IMR-90 (cell line): ENCODE results near the gene DOCK2. TPM values are rescaled to one million over a fixed set of nuclear protein-coding genes. Genes with fewer than 3 reads are reported as not detected.

Experiments used
- ATAC-seq: fragments of 200-7000 bp; cut with Tn5 transposase; 2 replicates; pipeline ENCODE4 v1.9.1; 2020; ENCODE audit warnings: low read depth, mild to moderate bottlenecking, moderate library complexity
- BruUV-seq: library from RNA; stranded (reverse); fragments of 400-500 nt; replicated peaks from 2 replicates; lab custom pipeline; 2021; lab: Mats Ljungman, UMichigan
- CTCF ChIA-PET: fragments of 300-600 bp; formaldehyde crosslinking; extraction: SDS; loops from one replicate; lab custom pipeline; 2021; ENCODE audit warnings: antibody characterized with exemption; lab: Yijun Ruan, JAX
- POLR2A ChIA-PET: fragments of 300-600 bp; sonication (Branson Sonifier 250); formaldehyde crosslinking; loops from one replicate; lab custom pipeline; 2022; ENCODE audit warnings: antibody characterized with exemption; ENCODE audit not compliant: unreplicated experiment; lab: Charles Lee
- DNase-seq: peaks from one replicate; pipeline ENCODE4 v3.0.0; 2013
- H2AFZ ChIP-seq: replicated peaks from 2 replicates; pipeline ENCODE3; 2013; ENCODE audit warnings: low read length, mild to moderate bottlenecking; ENCODE audit not compliant: poor library complexity
- H2AK5ac ChIP-seq: 2 replicates; pipeline ENCODE4 v1.6.1; 2013; ENCODE audit warnings: low read depth, low read length, inconsistent platforms
- H2AK9ac ChIP-seq: replicated peaks from 2 replicates; pipeline ENCODE3; 2013; ENCODE audit warnings: mild to moderate bottlenecking, low read depth, low read length, moderate library complexity; ENCODE audit not compliant: poor library complexity
- H2BK120ac ChIP-seq: 2 replicates; pipeline ENCODE4 v1.6.1; 2013; ENCODE audit warnings: low read depth, low read length, inconsistent platforms
- H2BK15ac ChIP-seq: 3 replicates; pipeline ENCODE4 v1.6.1; 2013; ENCODE audit warnings: low read depth, low read length, inconsistent platforms
- H2BK20ac ChIP-seq: 2 replicates; pipeline ENCODE4 v1.6.1; 2013; ENCODE audit warnings: low read depth, mild to moderate bottlenecking, inconsistent platforms, low read length, moderate library complexity
- H2BK5ac ChIP-seq: 2 replicates; pipeline ENCODE4 v1.6.1; 2013; ENCODE audit warnings: mild to moderate bottlenecking, low read depth, low read length, inconsistent platforms; ENCODE audit not compliant: poor library complexity, severe bottlenecking
- H3K14ac ChIP-seq: replicated peaks from 2 replicates; pipeline ENCODE4 v1.6.1; 2013; ENCODE audit warnings: low read depth, low read length, inconsistent platforms
- H3K18ac ChIP-seq: 2 replicates; pipeline ENCODE4 v1.6.1; 2013; ENCODE audit warnings: low read depth, low read length, control low read depth
- H3K23ac ChIP-seq: 2 replicates; pipeline ENCODE4 v1.6.1; 2013; ENCODE audit warnings: low read depth, low read length, inconsistent platforms
- H3K27ac ChIP-seq: 2 replicates; pipeline ENCODE4 v1.5.1; 2013; ENCODE audit warnings: mild to moderate bottlenecking, control low read depth, low read length; ENCODE audit not compliant: insufficient read depth
- H3K27me3 ChIP-seq: 2 replicates; pipeline ENCODE4 v1.6.1; 2013; ENCODE audit warnings: low read length; ENCODE audit not compliant: control insufficient read depth, insufficient read depth
- H3K36me3 ChIP-seq: 2 replicates; pipeline ENCODE4 v1.6.1; 2013; ENCODE audit warnings: low read length, mixed read lengths; ENCODE audit not compliant: control insufficient read depth, insufficient read depth
- H3K4ac ChIP-seq: 2 replicates; pipeline ENCODE4 v1.6.1; 2013; ENCODE audit warnings: low read depth, low read length, inconsistent platforms
- H3K4me1 ChIP-seq: 2 replicates; pipeline ENCODE4 v1.6.1; 2013; ENCODE audit warnings: low read length, mixed read lengths; ENCODE audit not compliant: control insufficient read depth, insufficient read depth
- H3K4me2 ChIP-seq: 2 replicates; pipeline ENCODE4 v1.6.1; 2013; ENCODE audit warnings: low read depth, mild to moderate bottlenecking, control low read depth, low read length, moderate library complexity
- H3K4me3 ChIP-seq: 2 replicates; pipeline ENCODE4 v1.5.1; 2013; ENCODE audit warnings: low read depth, mild to moderate bottlenecking, control low read depth, low read length, moderate library complexity; ENCODE audit not compliant: insufficient read depth
- H3K56ac ChIP-seq: 2 replicates; pipeline ENCODE4 v1.6.1; 2013; ENCODE audit warnings: low read length, inconsistent platforms; ENCODE audit not compliant: insufficient read depth; ENCODE audit errors: extremely low read depth
- H3K79me1 ChIP-seq, 2 experiments: 2 replicates each; pipeline ENCODE4 v1.6.1; 2013; ENCODE audit warnings: low read length in 2 of 2, inconsistent platforms in 1 of 2, low read depth in 1 of 2
- H3K9ac ChIP-seq: 2 replicates; pipeline ENCODE4 v1.6.1; 2013; ENCODE audit warnings: low read depth, low read length, control low read depth
- H3K9me1 ChIP-seq: 2 replicates; pipeline ENCODE4 v1.6.1; 2013; ENCODE audit warnings: low read length, inconsistent platforms; ENCODE audit not compliant: insufficient read depth
- H3K9me3 ChIP-seq: 2 replicates; pipeline ENCODE4 v1.6.1; 2013; ENCODE audit warnings: low read length; ENCODE audit not compliant: control insufficient read depth, insufficient read depth
- H4K20me1 ChIP-seq: 2 replicates; pipeline ENCODE4 v1.6.1; 2013; ENCODE audit warnings: low read length, inconsistent platforms; ENCODE audit not compliant: insufficient read depth
- H4K5ac ChIP-seq: 2 replicates; pipeline ENCODE4 v1.6.1; 2013; ENCODE audit warnings: mild to moderate bottlenecking, low read depth, low read length, control low read depth
- H4K8ac ChIP-seq, 2 experiments: 2 replicates each; pipeline ENCODE4 v1.6.1; 2013; ENCODE audit warnings: low read depth in 2 of 2, low read length in 2 of 2, control low read depth in 1 of 2, inconsistent platforms in 1 of 2
- H4K91ac ChIP-seq: 2 replicates; pipeline ENCODE4 v1.6.1; 2013; ENCODE audit warnings: low read depth, low read length, inconsistent platforms; ENCODE audit not compliant: insufficient read depth
- MAFK ChIP-seq: IDR thresholded peaks from 2 replicates; pipeline ENCODE4 v1.6.1; 2012; ENCODE audit warnings: low read depth, low read length, improper control_type of control experiment
- WGBS, 2 experiments: methylation state at CpG; one replicate each; pipeline versions ENCODE4 v1.1.5 to v1.1.7; 2013; ENCODE audit warnings: missing lambda C conversion rate in 2 of 2; ENCODE audit not compliant: insufficient read length in 1 of 2; ENCODE audit errors: extremely low coverage in 2 of 2; 5-methylcytosine and 5-hydroxymethylcytosine counted together
- dilution Hi-C: fragments of 300-500 bp; cut with HindIII; formaldehyde crosslinking; loops from one replicate; pipeline ENCODE4 v1.14.3; 2018; ENCODE audit warnings: low sequenced_read_pairs; ENCODE audit not compliant: unreplicated experiment
- in situ Hi-C: fragments of 300-500 bp; cut with MboI; formaldehyde crosslinking; loops from 3 replicates; pipeline ENCODE4 v1.14.3; 2019; ENCODE audit warnings: low sequenced_read_pairs, inconsistent platforms, mixed read lengths
- intact Hi-C: fragments of 100-400 bp; cut with micrococcal nuclease; formaldehyde crosslinking; loops from 2 replicates; pipeline ENCODE4 v1.10.0; 2022
- polyA plus RNA-seq, 3 experiments: library from polyadenylated mRNA; depleted of rRNA; stranded (reverse); fragments of >200 nt; gene quantifications; 2 replicates each; pipeline ENCODE4 v1.2.3, GENCODE V29; 2012; ENCODE audit warnings: low replicate concordance in 1 of 3
- total RNA-seq: library from RNA; depleted of rRNA; stranded (reverse); fragments of >200 nt; gene quantifications from 2 replicates; pipeline ENCODE4 v1.2.3, GENCODE V29; 2012

The DOCK2 gene
- total and polyA plus RNA-seq, 2 of the 4 experiments (the other 2 are of a cell fraction) = 0.72 to 3.0 TPM

DNA sequence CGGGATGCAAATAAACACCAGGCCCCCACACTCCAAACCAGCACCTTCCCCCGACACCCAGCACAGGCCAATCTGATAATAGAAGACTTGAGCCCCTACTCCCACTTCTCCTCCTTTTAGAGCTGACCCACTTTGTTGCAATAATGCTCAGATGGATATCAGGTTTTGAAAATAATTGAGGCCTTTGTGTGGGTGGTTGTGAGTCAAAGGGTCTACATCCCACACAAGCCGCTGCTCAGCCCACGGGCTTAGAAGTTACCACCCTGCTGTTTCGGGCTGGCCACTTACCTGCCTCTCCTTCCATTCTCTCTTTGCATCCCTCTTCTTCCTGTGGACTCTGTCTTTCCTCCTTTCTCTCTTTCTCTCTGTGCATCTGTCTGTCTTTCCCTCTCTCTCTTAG lies 432.4 kb downstream of the DOCK2 start:
- Histone ChIP-seq H3K4me2 (no peak overlapping the region), H4K91ac (no peak overlapping the region), H3K56ac (no peak overlapping the region), H3K4me1 (no peaks in the 10 kb centered on the region), H2BK20ac (no peak overlapping the region), H3K4ac (no peak overlapping the region), H3K9me3 (no peaks in the 10 kb centered on the region), H3K27me3 (peaks cover 4% of the 10 kb centered on the region), H2AK5ac (no peak overlapping the region), H2BK15ac (no peak overlapping the region), H2BK5ac (no peak overlapping the region), H3K4me3 (no peak overlapping the region), H2AFZ (no peak overlapping the region), H3K9me1 (no peaks in the 10 kb centered on the region), H2AK9ac (no peak overlapping the region), H3K14ac (no peak overlapping the region), H2BK120ac (no peak overlapping the region), H3K27ac (no peak overlapping the region), H3K9ac (no peak overlapping the region), H4K20me1 (no peaks in the 10 kb centered on the region), H3K36me3 (no peaks in the 10 kb centered on the region), H3K23ac (no peak overlapping the region), H4K5ac (no peak overlapping the region), H3K18ac (no peak overlapping the region), H4K8ac (no peak overlapping the region), H3K79me1 (no peaks in the 10 kb centered on the region)
- no peak for TF ChIP-seq MAFK
- dilution Hi-C loops = no loop called here
- ChIA-PET CTCF (interaction anchor here (0.6 kb wide), 2 partner anchors 67 to 1287 kb away, joined by 3 read pairs; no protein-coding TSS in a partner anchor), POLR2A (no interaction called here)
- intact Hi-C loops = no loop called here
- ATAC-seq (no peak), DNase-seq (no peak)
- in situ Hi-C loops = no loop called here
- 60% methylated on average over 1 of the region's 5 CpGs; no CpG with 5 or more reads in 1 of the 2 experiments for WGBS, 2 experiments
- BruUV-seq = no TSS peak
